AG04450 (cell line): Measurements from ENCODE around the gene NTN4. TPM values are rescaled to one million over a fixed set of nuclear protein-coding genes. Genes with fewer than 3 reads are reported as not detected.

ENCODE experiments used
- CTCF ChIA-PET: fragments of 300-600, 350-600 bp; formaldehyde crosslinking; extraction: SDS; loops from one replicate; lab custom pipeline; 2022; ENCODE audit warnings: antibody characterized with exemption, inconsistent platforms; lab: Charles Lee
- POLR2A ChIA-PET: fragments of 350-600 bp; formaldehyde crosslinking; extraction: SDS; loops from one replicate; lab custom pipeline; 2021; ENCODE audit warnings: antibody characterized with exemption, inconsistent platforms; lab: Yijun Ruan, JAX
- DNase-seq: peaks from one replicate; pipeline ENCODE4 v3.0.0-alpha.2; 2011; ENCODE audit warnings: low read depth, low spot score
- H3K27ac ChIP-seq: one replicate; pipeline ENCODE4 v1.5.1; 2012; ENCODE audit warnings: low read depth, low read length, control low read depth
- H3K27me3 ChIP-seq: one replicate; pipeline ENCODE4 v1.6.0; 2012; ENCODE audit warnings: low read length; ENCODE audit not compliant: control insufficient read depth, insufficient read depth
- H3K4me3 ChIP-seq: 2 replicates; pipeline ENCODE4 v1.5.1; 2011; ENCODE audit warnings: mild to moderate bottlenecking, low read depth, low read length, control low read depth
- H3K9me3 ChIP-seq: 2 replicates; pipeline ENCODE4 v1.5.1; 2012; ENCODE audit warnings: low read length; ENCODE audit not compliant: control insufficient read depth, insufficient read depth
- CTCF ChIP-seq: IDR thresholded peaks from 2 replicates; pipeline ENCODE4 v1.5.1; 2011; ENCODE audit warnings: low read depth, low read length, control low read depth, inconsistent platforms
- polyA plus RNA-seq: library from polyadenylated mRNA; depleted of rRNA; stranded (reverse); fragments of >200 nt; gene quantifications from 2 replicates; pipeline ENCODE4 v1.2.3, GENCODE V29; 2011

The NTN4 gene
- polyA plus RNA-seq, 1 experiment: 132 TPM

DNA sequence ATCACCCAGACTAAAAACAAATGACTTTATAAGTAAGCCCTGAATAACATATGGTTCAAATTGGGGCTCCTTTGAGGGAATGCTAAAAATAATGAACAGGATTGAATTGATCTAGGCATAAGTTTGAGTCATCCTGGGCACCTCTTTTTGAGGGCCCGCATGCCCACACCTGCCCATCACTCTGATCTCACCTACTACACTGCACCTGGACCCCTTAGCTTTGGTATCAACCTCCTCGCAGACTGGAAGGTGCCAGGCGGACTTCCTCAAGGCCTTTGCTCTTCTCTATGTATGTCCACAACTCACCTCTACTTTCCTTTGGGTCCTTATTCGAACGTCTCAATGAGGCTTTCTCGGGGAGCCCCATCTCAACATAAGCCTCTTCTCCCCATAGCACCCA is 17.2 kb downstream of the NTN4 start:
- no peaks in the 10 kb centered on the region for H3K27me3 ChIP-seq
- ChIA-PET CTCF (no interaction called here), POLR2A (no interaction called here)
- peaks cover 4% of the 10 kb centered on the region; the same call in 1 of the 2 replicates for H3K9me3 ChIP-seq
- TF ChIP-seq CTCF: no peak
- DNase-seq: no peak
- no peak overlapping the region for H3K27ac ChIP-seq
- H3K4me3 ChIP-seq: no peak overlapping the region

DNA sequence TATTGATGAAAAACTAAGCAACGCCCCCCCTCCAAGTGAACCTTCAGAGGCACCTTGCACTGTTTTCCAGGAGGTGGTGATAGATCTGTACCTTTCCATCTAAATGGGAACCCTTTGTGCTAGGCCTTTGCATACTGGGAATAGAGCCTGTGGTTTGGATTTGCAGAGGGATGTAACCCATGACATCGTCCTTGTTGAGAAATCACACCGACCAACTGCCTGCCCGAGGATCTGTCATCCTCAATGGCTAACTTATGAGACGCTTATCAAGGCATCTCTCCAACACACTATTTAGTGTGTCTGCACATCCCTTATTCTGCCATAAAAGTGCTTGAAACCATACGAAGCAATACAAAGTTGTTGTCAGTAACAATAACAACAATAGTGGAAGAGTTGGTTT is 22.9 kb downstream of the NTN4 start:
- ChIA-PET POLR2A (no interaction called here), CTCF (interaction anchor here (2.7 kb wide), 1 partner anchor 193 kb away, joined by 7 read pairs; no protein-coding TSS in a partner anchor)

GRCh38 chr12:95766356-95767019 is 24.1 kb downstream of the NTN4 start:
- TF ChIP-seq CTCF: no peak
- Histone ChIP-seq H3K27me3 (no peaks in the 10 kb centered on the region), H3K4me3 (no peak overlapping the region), H3K27ac (no peak overlapping the region), H3K9me3 (no peaks in the 10 kb centered on the region)
- no peak for DNase-seq
- POLR2A ChIA-PET: no interaction called here
- CTCF ChIA-PET: no interaction called here

More for the DNA sequence above, 22.9 kb downstream of the NTN4 start:
- no peak for DNase-seq
- no peaks in the 10 kb centered on the region for H3K9me3 ChIP-seq
- H3K27ac ChIP-seq: no peak overlapping the region
- no peaks in the 10 kb centered on the region for H3K27me3 ChIP-seq
- H3K4me3 ChIP-seq: no peak overlapping the region
- no peak for TF ChIP-seq CTCF

- Histone ChIP-seq H3K4me3 (no peak overlapping the region), H3K9me3 (no peaks in the 10 kb centered on the region), H3K27me3 (no peaks in the 10 kb centered on the region), H3K27ac (no peak overlapping the region)
- ChIA-PET POLR2A (no interaction called here), CTCF (interaction anchor here (0.7 kb wide), 2 partner anchors 141 to 228 kb away, joined by 3 to 4 read pairs; no protein-coding TSS in a partner anchor)
- no peak for TF ChIP-seq CTCF
- DNase-seq: no peak
Observed at GRCh38 chr12:95764848-95765247, 25.7 kb downstream of the NTN4 start.

DNA sequence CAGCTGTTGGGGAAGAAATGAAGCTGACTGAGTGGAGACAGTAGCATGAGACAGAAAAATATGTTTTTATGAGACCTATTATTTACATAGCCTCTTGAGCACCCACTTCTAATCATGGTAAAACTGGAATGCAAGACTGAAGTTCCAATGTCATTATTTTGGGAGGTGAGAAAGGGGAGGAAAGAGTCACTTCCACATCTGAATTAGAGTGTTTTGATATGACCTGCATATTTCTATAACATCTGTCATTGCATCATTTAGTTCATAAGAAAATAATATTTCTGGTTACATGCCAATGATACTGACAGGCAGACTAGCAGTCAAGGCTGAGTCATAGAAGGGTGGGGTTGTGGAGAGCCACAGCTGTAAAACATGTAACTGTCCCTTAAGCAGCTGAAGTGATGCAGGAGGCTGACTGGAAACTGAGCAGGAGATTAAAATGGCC is 26.7 kb downstream of the NTN4 start:
- Histone ChIP-seq H3K27ac (no peak overlapping the region), H3K27me3 (no peaks in the 10 kb centered on the region), H3K4me3 (no peak overlapping the region), H3K9me3 (no peaks in the 10 kb centered on the region)
- ChIA-PET POLR2A (interaction anchor here (1.2 kb wide), 1 partner anchor 31 kb away, joined by 3 read pairs; no protein-coding TSS in a partner anchor), CTCF (interaction anchor here (0.7 kb wide), 1 partner anchor 668 kb away, joined by 4 read pairs; no protein-coding TSS in a partner anchor)
- no peak for TF ChIP-seq CTCF
- no peak for DNase-seq
